Panc1 (cell line): ENCODE data around the gene SREK1. TPM values are rescaled to one million over a fixed set of nuclear protein-coding genes. Genes with fewer than 3 reads are reported as not detected.

Experiments
- ATAC-seq: fragments of 200-7000 bp; cut with Tn5 transposase; 2 replicates; pipeline ENCODE4 v1.9.1; 2020; ENCODE audit warnings: mild to moderate bottlenecking, moderate library complexity
- BruUV-seq: library from RNA; stranded (reverse); fragments of 400-500 nt; replicated peaks from 2 replicates; lab custom pipeline; 2021; lab: Mats Ljungman, UMichigan
- CTCF ChIA-PET: fragments of 300-600 bp; sonication (Branson Sonifier 250); formaldehyde crosslinking; loops from one replicate; lab custom pipeline; 2022; ENCODE audit warnings: antibody characterized with exemption; lab: Charles Lee
- POLR2A ChIA-PET: fragments of 300-600 bp; sonication (Branson Sonifier 250); formaldehyde crosslinking; loops from one replicate; lab custom pipeline; 2022; ENCODE audit warnings: antibody characterized with exemption; lab: Charles Lee
- DNase-seq: peaks from one replicate; pipeline ENCODE4 v3.0.0-alpha.2; 2010; ENCODE audit warnings: low read depth, low spot score
- H3K27ac ChIP-seq: 2 replicates; pipeline ENCODE4 v1.5.1; 2011; ENCODE audit warnings: mild to moderate bottlenecking, low read length, inconsistent platforms
- H3K27me3 ChIP-seq: fragments of 200-500 bp; sonication (Bioruptor generic); 2 replicates; pipeline ENCODE4 v1.6.0; 2014; ENCODE audit warnings: low read length, inconsistent platforms; ENCODE audit not compliant: control insufficient read depth, insufficient read depth
- H3K36me3 ChIP-seq: fragments of 200-500 bp; sonication (Bioruptor generic); 2 replicates; pipeline ENCODE4 v1.5.1; 2014; ENCODE audit warnings: inconsistent platforms, mild to moderate bottlenecking, low read length, moderate library complexity; ENCODE audit not compliant: control insufficient read depth, insufficient read depth
- H3K4me1 ChIP-seq: 2 replicates; pipeline ENCODE4 v1.5.1; 2011; ENCODE audit warnings: inconsistent platforms, mild to moderate bottlenecking, low read length, moderate library complexity; ENCODE audit not compliant: control insufficient read depth, insufficient read depth
- H3K4me3 ChIP-seq, 2 experiments: 2 replicates each; pipeline ENCODE4 v1.5.1; 2011 to 2012; ENCODE audit warnings: low read depth in 2 of 2, low read length in 2 of 2, mild to moderate bottlenecking in 2 of 2, inconsistent platforms in 1 of 2, moderate library complexity in 1 of 2
- H3K9me3 ChIP-seq: fragments of 200-500 bp; sonication (Bioruptor generic); 2 replicates; pipeline ENCODE4 v1.5.1; 2014; ENCODE audit warnings: low read depth, mild to moderate bottlenecking, inconsistent platforms, low read length, moderate library complexity; ENCODE audit not compliant: control insufficient read depth, insufficient read depth
- CTCF ChIP-seq: fragments of 450-650 bp; IDR thresholded peaks from 2 replicates; pipeline ENCODE4 v1.5.1; 2017; ENCODE audit warnings: mild to moderate bottlenecking
- POLR2AphosphoS5 ChIP-seq: IDR thresholded peaks from 2 replicates; pipeline ENCODE4 v1.6.1; 2012; ENCODE audit warnings: mild to moderate bottlenecking, low read depth, low read length, moderate library complexity
- SIN3A ChIP-seq: IDR thresholded peaks from 2 replicates; pipeline ENCODE4 v1.6.1; 2012; ENCODE audit warnings: low read depth, mild to moderate bottlenecking, low read length, moderate library complexity, borderline replicate concordance; ENCODE audit not compliant: insufficient read depth
- TCF7L2 ChIP-seq: IDR thresholded peaks from 2 replicates; pipeline ENCODE4 v1.6.1; 2011; ENCODE audit warnings: mild to moderate bottlenecking, low read depth, low read length, inconsistent platforms
- in situ Hi-C: cut with HindIII; loops from 2 replicates; pipeline ENCODE4 v1.10.0; 2016; ENCODE audit warnings: low sequenced_read_pairs, low pct_unique_long_range_greater_than_20kb
- intact Hi-C: fragments of 100-400 bp; cut with micrococcal nuclease; formaldehyde crosslinking; loops from one replicate; pipeline ENCODE4 v1.10.0; 2022; ENCODE audit not compliant: unreplicated experiment
- total RNA-seq: library from RNA; stranded (reverse); gene quantifications from one replicate; pipeline ENCODE4 v1.2.1, GENCODE V29; 2021; ENCODE audit not compliant: unreplicated experiment
- TF ChIP-seq, protein P1 (sequence below), 2 experiments: IDR thresholded peaks; 2 replicates each; pipeline ENCODE4 v1.6.1; 2011 to 2012; ENCODE audit warnings: low read depth in 2 of 2, control low read depth in 1 of 2, low read length in 1 of 2, mild to moderate bottlenecking in 1 of 2, moderate library complexity in 1 of 2; ENCODE audit not compliant: insufficient read depth in 1 of 2

Gene SREK1
- total RNA-seq, 1 experiment from 2014 or later: 89.7 TPM

GRCh38 chr5:66164044-66164790 lies 20.1 kb downstream of the SREK1 start:
- POLR2A ChIA-PET: interaction anchor here (0.7 kb wide), 1 partner anchor 355 kb away, joined by 3 read pairs; no protein-coding TSS in a partner anchor
- intact Hi-C loops: no loop called here
- BruUV-seq: no TSS peak
- ATAC-seq (no peak), DNase-seq (no peak)
- in situ Hi-C loops: no loop called here
- H3K27ac ChIP-seq: no peak overlapping the region
- H3K4me1 ChIP-seq: no peaks in the 10 kb centered on the region
- peaks cover 70% of the 10 kb centered on the region for H3K36me3 ChIP-seq
- no peak overlapping the region for H3K4me3 ChIP-seq
- CTCF ChIA-PET: no interaction called here
- no peaks in the 10 kb centered on the region for H3K9me3 ChIP-seq
- TF ChIP-seq POLR2AphosphoS5 (no peak), TCF7L2 (no peak), CTCF (no peak), SIN3A (no peak)
- TF ChIP-seq, protein P1, sequence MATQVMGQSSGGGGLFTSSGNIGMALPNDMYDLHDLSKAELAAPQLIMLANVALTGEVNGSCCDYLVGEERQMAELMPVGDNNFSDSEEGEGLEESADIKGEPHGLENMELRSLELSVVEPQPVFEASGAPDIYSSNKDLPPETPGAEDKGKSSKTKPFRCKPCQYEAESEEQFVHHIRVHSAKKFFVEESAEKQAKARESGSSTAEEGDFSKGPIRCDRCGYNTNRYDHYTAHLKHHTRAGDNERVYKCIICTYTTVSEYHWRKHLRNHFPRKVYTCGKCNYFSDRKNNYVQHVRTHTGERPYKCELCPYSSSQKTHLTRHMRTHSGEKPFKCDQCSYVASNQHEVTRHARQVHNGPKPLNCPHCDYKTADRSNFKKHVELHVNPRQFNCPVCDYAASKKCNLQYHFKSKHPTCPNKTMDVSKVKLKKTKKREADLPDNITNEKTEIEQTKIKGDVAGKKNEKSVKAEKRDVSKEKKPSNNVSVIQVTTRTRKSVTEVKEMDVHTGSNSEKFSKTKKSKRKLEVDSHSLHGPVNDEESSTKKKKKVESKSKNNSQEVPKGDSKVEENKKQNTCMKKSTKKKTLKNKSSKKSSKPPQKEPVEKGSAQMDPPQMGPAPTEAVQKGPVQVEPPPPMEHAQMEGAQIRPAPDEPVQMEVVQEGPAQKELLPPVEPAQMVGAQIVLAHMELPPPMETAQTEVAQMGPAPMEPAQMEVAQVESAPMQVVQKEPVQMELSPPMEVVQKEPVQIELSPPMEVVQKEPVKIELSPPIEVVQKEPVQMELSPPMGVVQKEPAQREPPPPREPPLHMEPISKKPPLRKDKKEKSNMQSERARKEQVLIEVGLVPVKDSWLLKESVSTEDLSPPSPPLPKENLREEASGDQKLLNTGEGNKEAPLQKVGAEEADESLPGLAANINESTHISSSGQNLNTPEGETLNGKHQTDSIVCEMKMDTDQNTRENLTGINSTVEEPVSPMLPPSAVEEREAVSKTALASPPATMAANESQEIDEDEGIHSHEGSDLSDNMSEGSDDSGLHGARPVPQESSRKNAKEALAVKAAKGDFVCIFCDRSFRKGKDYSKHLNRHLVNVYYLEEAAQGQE (IDR thresholded peaks at IDR 0.05; ENCODE audit: insufficient read depth in 1 of 2, low read depth in 2 of 2, low read length in 1 of 2): no peak
- no peaks in the 10 kb centered on the region for H3K27me3 ChIP-seq

DNA sequence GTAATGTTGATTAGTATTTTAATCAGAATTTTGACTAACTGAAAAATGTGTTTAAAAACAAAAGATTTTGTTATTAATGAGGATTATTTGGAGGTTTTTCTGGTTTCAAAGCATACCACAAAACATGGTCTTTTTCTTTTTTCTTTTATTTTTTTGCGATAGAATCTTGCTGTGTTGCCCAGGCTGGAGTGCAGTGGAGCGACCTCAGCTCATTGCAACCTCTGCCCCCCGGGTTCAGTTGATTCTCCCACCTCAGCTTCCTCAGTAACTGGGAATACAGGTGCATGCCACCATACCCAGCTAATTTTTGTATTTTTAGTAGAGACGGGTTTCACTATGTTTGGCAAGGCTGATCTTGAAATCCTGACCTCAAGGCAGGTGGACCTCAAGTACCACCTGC lies 24.1 kb downstream of the SREK1 start:
- TF ChIP-seq, protein P1 (IDR thresholded peaks at IDR 0.05; ENCODE audit: insufficient read depth in 1 of 2, low read depth in 2 of 2, low read length in 1 of 2): no peak
- no peak for TF ChIP-seq SIN3A
- no peak for TF ChIP-seq POLR2AphosphoS5
- TF ChIP-seq CTCF: no peak
- TF ChIP-seq TCF7L2: no peak
- no peaks in the 10 kb centered on the region for H3K9me3 ChIP-seq
- CTCF ChIA-PET: no interaction called here
- H3K36me3 ChIP-seq: peaks cover 58% of the 10 kb centered on the region
- ATAC-seq: no peak
- no peak overlapping the region for H3K4me3 ChIP-seq
- H3K27ac ChIP-seq: no peak overlapping the region
- no TSS peak for BruUV-seq
- intact Hi-C loops (no loop called here), in situ Hi-C loops (no loop called here)
- no peaks in the 10 kb centered on the region for H3K27me3 ChIP-seq
- H3K4me1 ChIP-seq: no peaks in the 10 kb centered on the region
- no peak for DNase-seq
- POLR2A ChIA-PET: no interaction called here
